ENCODE data around the gene SPIN1. TPM values are rescaled to one million over a fixed set of nuclear protein-coding genes. Genes with fewer than 3 reads are reported as not detected.

The SPIN1 gene
- total RNA-seq, 1 experiment from 2014 or later, result 46.2 TPM

GRCh38 chr9:88359974-88360373 lies 28.3 kb upstream of the SPIN1 start:
- intact Hi-C loops (cut with micrococcal nuclease), result no loop called here
- Histone ChIP-seq H3K36me3 (ENCODE audit: low read depth, low read length) (no peaks in the 10 kb centered on the region), H4K20me1 (ENCODE audit: low read length) (no peaks in the 10 kb centered on the region), H3K27ac (ENCODE audit: low read length) (no peak overlapping the region), H3F3A (ENCODE audit: low read length, unreplicated experiment) (no peaks in the 10 kb centered on the region), H3K4me1 (ENCODE audit: insufficient read depth, low read length) (peaks cover 1% of the 10 kb centered on the region; the same call in 1 of the 2 replicates), H3K27me3 (ENCODE audit: low read length) (no peaks in the 10 kb centered on the region), H3K79me2 (ENCODE audit: low read length) (no peaks in the 10 kb centered on the region), H3K4me2 (ENCODE audit: low read length) (no peak overlapping the region), H3K9ac (ENCODE audit: low read length) (no peak overlapping the region), H3K9me2 (replicated peaks; ENCODE audit: low read length) (no peaks in the 10 kb centered on the region), H3K9me3 (ENCODE audit: low read length) (no peaks in the 10 kb centered on the region), H2AFZ (ENCODE audit: low read length) (no peak overlapping the region), H3K4me3 (ENCODE audit: low read length) (no peak overlapping the region)
- CTCF ChIA-PET, result no interaction called here
- BruUV-seq (replicated peaks), result no TSS peak
- no peak for TF ChIP-seq EZH2phosphoT487 (IDR thresholded peaks at IDR 0.05; ENCODE audit: borderline replicate concordance, low read length)
- TF ChIP-seq EZH2 (IDR thresholded peaks at IDR 0.05; ENCODE audit: low read length, unreplicated experiment), result no peak
- no peak for TF ChIP-seq CTCF (conservative IDR thresholded peaks at IDR 0.05; ENCODE audit: low read depth, low read length)
- ATAC-seq, result no peak
- DNase-seq, result no peak
- POLR2A ChIA-PET (ENCODE audit: unreplicated experiment), result no interaction called here

- Histone ChIP-seq H2AFZ (ENCODE audit: low read length) (no peak overlapping the region), H3K4me1 (ENCODE audit: insufficient read depth, low read length) (no peaks in the 10 kb centered on the region), H3K79me2 (ENCODE audit: low read length) (no peaks in the 10 kb centered on the region), H3K4me3 (ENCODE audit: low read length) (no peak overlapping the region), H3K4me2 (ENCODE audit: low read length) (no peak overlapping the region), H3K9me2 (replicated peaks; ENCODE audit: low read length) (no peaks in the 10 kb centered on the region), H3F3A (ENCODE audit: low read length, unreplicated experiment) (no peaks in the 10 kb centered on the region), H3K36me3 (ENCODE audit: low read depth, low read length) (no peaks in the 10 kb centered on the region), H3K9ac (ENCODE audit: low read length) (no peak overlapping the region), H3K9me3 (ENCODE audit: low read length) (no peaks in the 10 kb centered on the region), H3K27ac (ENCODE audit: low read length) (no peak overlapping the region), H3K27me3 (ENCODE audit: low read length) (no peaks in the 10 kb centered on the region), H4K20me1 (ENCODE audit: low read length) (no peaks in the 10 kb centered on the region)
- ChIA-PET CTCF (no interaction called here), POLR2A (ENCODE audit: unreplicated experiment) (interaction anchor here (0.5 kb wide), 1 partner anchor 17 kb away, joined by 8 read pairs; no protein-coding TSS in a partner anchor)
- ATAC-seq (no peak), DNase-seq (no peak)
- intact Hi-C loops (cut with micrococcal nuclease), result no loop called here
- no TSS peak for BruUV-seq (replicated peaks)
- TF ChIP-seq EZH2 (IDR thresholded peaks at IDR 0.05; ENCODE audit: low read length, unreplicated experiment) (no peak), CTCF (conservative IDR thresholded peaks at IDR 0.05; ENCODE audit: low read depth, low read length) (no peak), EZH2phosphoT487 (IDR thresholded peaks at IDR 0.05; ENCODE audit: borderline replicate concordance, low read length) (no peak)
Observed at GRCh38 chr9:88362681-88363080, 25.6 kb upstream of the SPIN1 start.

GRCh38 chr9:88363661-88364060 lies 24.6 kb upstream of the SPIN1 start:
- POLR2A ChIA-PET (ENCODE audit: unreplicated experiment), result no interaction called here

More at GRCh38 chr9:88363661-88364060, 24.6 kb upstream of the SPIN1 start:
- Histone ChIP-seq H2AFZ (ENCODE audit: low read length) (no peak overlapping the region), H3K9me3 (ENCODE audit: low read length) (no peaks in the 10 kb centered on the region), H3F3A (ENCODE audit: low read length, unreplicated experiment) (no peaks in the 10 kb centered on the region), H3K4me3 (ENCODE audit: low read length) (no peak overlapping the region), H3K9me2 (replicated peaks; ENCODE audit: low read length) (no peaks in the 10 kb centered on the region), H3K79me2 (ENCODE audit: low read length) (no peaks in the 10 kb centered on the region), H3K4me1 (ENCODE audit: insufficient read depth, low read length) (no peaks in the 10 kb centered on the region), H4K20me1 (ENCODE audit: low read length) (no peaks in the 10 kb centered on the region), H3K36me3 (ENCODE audit: low read depth, low read length) (no peaks in the 10 kb centered on the region), H3K9ac (ENCODE audit: low read length) (no peak overlapping the region), H3K27ac (ENCODE audit: low read length) (no peak overlapping the region), H3K27me3 (ENCODE audit: low read length) (no peaks in the 10 kb centered on the region), H3K4me2 (ENCODE audit: low read length) (no peak overlapping the region)
- no TSS peak for BruUV-seq (replicated peaks)
- DNase-seq (no peak), ATAC-seq (no peak)
- no peak for TF ChIP-seq EZH2 (IDR thresholded peaks at IDR 0.05; ENCODE audit: low read length, unreplicated experiment)
- no peak for TF ChIP-seq EZH2phosphoT487 (IDR thresholded peaks at IDR 0.05; ENCODE audit: borderline replicate concordance, low read length)
- no peak for TF ChIP-seq CTCF (conservative IDR thresholded peaks at IDR 0.05; ENCODE audit: low read depth, low read length)
- intact Hi-C loops (cut with micrococcal nuclease), result no loop called here
- CTCF ChIA-PET, result no interaction called here
